ENCODE data around the gene CYBRD1. TPM values are rescaled to one million over a fixed set of nuclear protein-coding genes. Genes with fewer than 3 reads are reported as not detected.

CYBRD1 gene
- total RNA-seq (2012; rRNA removed): 56.3 and 76.7 TPM in 2 replicates

- Histone ChIP-seq H3K27me3 (ENCODE audit: control insufficient read depth, insufficient read depth, low read length) (no peaks in the 10 kb centered on the region), H3K4me2 (ENCODE audit: low read length) (peak within 1 kb of the TSS; percentile 91), H3K36me3 (ENCODE audit: insufficient read depth, low read length) (no peaks in the 10 kb centered on the region), H3K4me3 (ENCODE audit: low read length) (peak within 1 kb of the TSS; percentile 99), H3K9me3 (replicated peaks; ENCODE audit: low read length) (no peaks in the 10 kb centered on the region), H3K4me1 (ENCODE audit: control insufficient read depth, insufficient read depth, low read length) (peaks cover 18% of the 10 kb centered on the region), H3K9ac (ENCODE audit: low read depth, low read length) (peak within 1 kb of the TSS; percentile 89)
Observed at GRCh38 chr2:171522052-171522787, at the start of gene CYBRD1. Gene CYBRD1, plus strand, starts transcription at chr2:171522474. Its CDS starts 72 bp downstream, at chr2:171522546.

- Histone ChIP-seq H3K4me1 (ENCODE audit: control insufficient read depth, insufficient read depth, low read length) (peaks cover 6% of the 10 kb centered on the region), H3K27me3 (ENCODE audit: control insufficient read depth, insufficient read depth, low read length) (no peaks in the 10 kb centered on the region), H3K9ac (ENCODE audit: low read depth, low read length) (no peak overlapping the region), H3K4me2 (ENCODE audit: low read length) (no peak overlapping the region), H3K36me3 (ENCODE audit: insufficient read depth, low read length) (peaks cover 17% of the 10 kb centered on the region), H3K9me3 (replicated peaks; ENCODE audit: low read length) (no peaks in the 10 kb centered on the region), H3K4me3 (ENCODE audit: low read length) (no peak overlapping the region)
Observed at GRCh38 chr2:171475979-171476378, 46.3 kb upstream of the CYBRD1 start.

GRCh38 chr2:171478345-171478744 lies 43.9 kb upstream of the CYBRD1 start:
- Histone ChIP-seq H3K4me2 (ENCODE audit: low read length) (no peak overlapping the region), H3K36me3 (ENCODE audit: insufficient read depth, low read length) (peaks cover 16% of the 10 kb centered on the region), H3K4me3 (ENCODE audit: low read length) (no peak overlapping the region), H3K27me3 (ENCODE audit: control insufficient read depth, insufficient read depth, low read length) (no peaks in the 10 kb centered on the region), H3K9me3 (replicated peaks; ENCODE audit: low read length) (no peaks in the 10 kb centered on the region), H3K9ac (ENCODE audit: low read depth, low read length) (no peak overlapping the region), H3K4me1 (ENCODE audit: control insufficient read depth, insufficient read depth, low read length) (peaks cover 12% of the 10 kb centered on the region)

GRCh38 chr2:171479154-171479814 lies 43.0 kb upstream of the CYBRD1 start:
- no peaks in the 10 kb centered on the region for H3K27me3 ChIP-seq (ENCODE audit: control insufficient read depth, insufficient read depth, low read length)
- H3K9ac ChIP-seq (ENCODE audit: low read depth, low read length): no peak overlapping the region
- no peak overlapping the region for H3K4me3 ChIP-seq (ENCODE audit: low read length)
- H3K4me1 ChIP-seq (ENCODE audit: control insufficient read depth, insufficient read depth, low read length): peaks cover 12% of the 10 kb centered on the region
- H3K36me3 ChIP-seq (ENCODE audit: insufficient read depth, low read length): peaks cover 16% of the 10 kb centered on the region
- no peaks in the 10 kb centered on the region for H3K9me3 ChIP-seq (replicated peaks; ENCODE audit: low read length)
- H3K4me2 ChIP-seq (ENCODE audit: low read length): no peak overlapping the region

GRCh38 chr2:171480908-171481307 lies 41.4 kb upstream of the CYBRD1 start:
- Histone ChIP-seq H3K9ac (ENCODE audit: low read depth, low read length) (no peak overlapping the region), H3K4me1 (ENCODE audit: control insufficient read depth, insufficient read depth, low read length) (peaks cover 12% of the 10 kb centered on the region), H3K27me3 (ENCODE audit: control insufficient read depth, insufficient read depth, low read length) (no peaks in the 10 kb centered on the region), H3K4me3 (ENCODE audit: low read length) (no peak overlapping the region), H3K36me3 (ENCODE audit: insufficient read depth, low read length) (peaks cover 16% of the 10 kb centered on the region), H3K4me2 (ENCODE audit: low read length) (no peak overlapping the region), H3K9me3 (replicated peaks; ENCODE audit: low read length) (no peaks in the 10 kb centered on the region)

GRCh38 chr2:171482308-171482707 lies 40.0 kb upstream of the CYBRD1 start:
- no peaks in the 10 kb centered on the region for H3K9me3 ChIP-seq (replicated peaks; ENCODE audit: low read length)
- no peak overlapping the region for H3K4me3 ChIP-seq (ENCODE audit: low read length)
- no peak overlapping the region for H3K9ac ChIP-seq (ENCODE audit: low read depth, low read length)
- H3K27me3 ChIP-seq (ENCODE audit: control insufficient read depth, insufficient read depth, low read length): no peaks in the 10 kb centered on the region
- peaks cover 12% of the 10 kb centered on the region for H3K4me1 ChIP-seq (ENCODE audit: control insufficient read depth, insufficient read depth, low read length)
- H3K36me3 ChIP-seq (ENCODE audit: insufficient read depth, low read length): peaks cover 16% of the 10 kb centered on the region
- H3K4me2 ChIP-seq (ENCODE audit: low read length): no peak overlapping the region

GRCh38 chr2:171482877-171483276 lies 39.4 kb upstream of the CYBRD1 start:
- Histone ChIP-seq H3K4me3 (ENCODE audit: low read length) (no peak overlapping the region), H3K36me3 (ENCODE audit: insufficient read depth, low read length) (peaks cover 16% of the 10 kb centered on the region), H3K9me3 (replicated peaks; ENCODE audit: low read length) (no peaks in the 10 kb centered on the region), H3K9ac (ENCODE audit: low read depth, low read length) (no peak overlapping the region), H3K27me3 (ENCODE audit: control insufficient read depth, insufficient read depth, low read length) (no peaks in the 10 kb centered on the region), H3K4me1 (ENCODE audit: control insufficient read depth, insufficient read depth, low read length) (peaks cover 12% of the 10 kb centered on the region), H3K4me2 (ENCODE audit: low read length) (no peak overlapping the region)

- H3K9me3 ChIP-seq (replicated peaks; ENCODE audit: low read length): no peaks in the 10 kb centered on the region
- H3K4me3 ChIP-seq (ENCODE audit: low read length): no peak overlapping the region
- peaks cover 6% of the 10 kb centered on the region for H3K4me1 ChIP-seq (ENCODE audit: control insufficient read depth, insufficient read depth, low read length)
- H3K36me3 ChIP-seq (ENCODE audit: insufficient read depth, low read length): peaks cover 16% of the 10 kb centered on the region
- no peak overlapping the region for H3K9ac ChIP-seq (ENCODE audit: low read depth, low read length)
- H3K27me3 ChIP-seq (ENCODE audit: control insufficient read depth, insufficient read depth, low read length): no peaks in the 10 kb centered on the region
- H3K4me2 ChIP-seq (ENCODE audit: low read length): no peak overlapping the region
Observed at GRCh38 chr2:171483793-171484192, 38.5 kb upstream of the CYBRD1 start.

- H3K27me3 ChIP-seq (ENCODE audit: control insufficient read depth, insufficient read depth, low read length): no peaks in the 10 kb centered on the region
- no peak overlapping the region for H3K4me2 ChIP-seq (ENCODE audit: low read length)
- no peak overlapping the region for H3K9ac ChIP-seq (ENCODE audit: low read depth, low read length)
- H3K4me1 ChIP-seq (ENCODE audit: control insufficient read depth, insufficient read depth, low read length): peaks cover 6% of the 10 kb centered on the region
- H3K9me3 ChIP-seq (replicated peaks; ENCODE audit: low read length): no peaks in the 10 kb centered on the region
- peaks cover 12% of the 10 kb centered on the region for H3K36me3 ChIP-seq (ENCODE audit: insufficient read depth, low read length)
- H3K4me3 ChIP-seq (ENCODE audit: low read length): no peak overlapping the region
Observed at GRCh38 chr2:171485116-171485515, 37.2 kb upstream of the CYBRD1 start.

GRCh38 chr2:171487201-171487600 lies 35.1 kb upstream of the CYBRD1 start:
- H3K9me3 ChIP-seq (replicated peaks; ENCODE audit: low read length): no peaks in the 10 kb centered on the region
- peaks cover 6% of the 10 kb centered on the region for H3K4me1 ChIP-seq (ENCODE audit: control insufficient read depth, insufficient read depth, low read length)
- no peaks in the 10 kb centered on the region for H3K36me3 ChIP-seq (ENCODE audit: insufficient read depth, low read length)
- no peak overlapping the region for H3K9ac ChIP-seq (ENCODE audit: low read depth, low read length)
- no peak overlapping the region for H3K4me2 ChIP-seq (ENCODE audit: low read length)
- no peaks in the 10 kb centered on the region for H3K27me3 ChIP-seq (ENCODE audit: control insufficient read depth, insufficient read depth, low read length)
- no peak overlapping the region for H3K4me3 ChIP-seq (ENCODE audit: low read length)

- Histone ChIP-seq H3K4me1 (ENCODE audit: control insufficient read depth, insufficient read depth, low read length) (peaks cover under 1% of the 10 kb centered on the region), H3K9me3 (replicated peaks; ENCODE audit: low read length) (no peaks in the 10 kb centered on the region), H3K36me3 (ENCODE audit: insufficient read depth, low read length) (no peaks in the 10 kb centered on the region), H3K4me2 (ENCODE audit: low read length) (no peak overlapping the region), H3K4me3 (ENCODE audit: low read length) (no peak overlapping the region), H3K9ac (ENCODE audit: low read depth, low read length) (no peak overlapping the region), H3K27me3 (ENCODE audit: control insufficient read depth, insufficient read depth, low read length) (no peaks in the 10 kb centered on the region)
Observed at GRCh38 chr2:171487803-171488259, 34.4 kb upstream of the CYBRD1 start.
